HL-60 (cell line): ENCODE measurements around the gene GRIA2.
A peak's percentile ranks its signal among the peaks of the same experiment; 100 is the strongest.

Experiments
- DNase-seq, 2 experiments: peaks; one replicate each; pipeline ENCODE4 v3.0.0-alpha.2; 2010 to 2020; ENCODE audit warnings: low read depth in 1 of 2, low spot score in 1 of 2
- H3K27ac ChIP-seq: fragments of 250-450 bp; sonication (Bioruptor Pico); replicated peaks from 2 replicates; pipeline ENCODE4 v1.5.1; 2020; ENCODE audit warnings: mild to moderate bottlenecking, moderate library complexity
- H3K27me3 ChIP-seq: fragments of 250-450 bp; sonication (Bioruptor Pico); 2 replicates; pipeline ENCODE4 v1.5.1; 2021; ENCODE audit warnings: mild to moderate bottlenecking, moderate library complexity; ENCODE audit not compliant: insufficient read depth, poor library complexity, severe bottlenecking
- H3K4me3 ChIP-seq: replicated peaks from 2 replicates; pipeline ENCODE4 v1.5.1; 2011; ENCODE audit warnings: mild to moderate bottlenecking, control low read depth, low read length; ENCODE audit not compliant: insufficient read depth
- GABPA ChIP-seq: IDR thresholded peaks from 2 replicates; pipeline ENCODE4 v1.6.1; 2012; ENCODE audit warnings: low read depth
- POLR2AphosphoS5 ChIP-seq: IDR thresholded peaks from 2 replicates; pipeline ENCODE4 v1.6.1; 2012; ENCODE audit warnings: low read depth
- SPI1 ChIP-seq: IDR thresholded peaks from 2 replicates; pipeline ENCODE4 v1.6.1; 2012; ENCODE audit warnings: low read depth, mild to moderate bottlenecking, borderline replicate concordance
- TF ChIP-seq, protein P1 (sequence below): IDR thresholded peaks from one replicate; pipeline ENCODE4 v1.5.1; 2011; ENCODE audit warnings: low read length, control low read depth, inconsistent platforms; ENCODE audit not compliant: insufficient read depth
- TF ChIP-seq, protein P2 (sequence below): IDR thresholded peaks from 2 replicates; pipeline ENCODE4 v1.6.1; 2012; ENCODE audit warnings: low read depth; ENCODE audit not compliant: insufficient replicate concordance

Gene GRIA2

GRCh38 chr4:157185363-157185762 is 35.2 kb upstream of the GRIA2 start:
- Histone ChIP-seq H3K27me3 (no peaks in the 10 kb centered on the region), H3K4me3 (no peak overlapping the region), H3K27ac (no peak overlapping the region)
- TF ChIP-seq, protein P1, sequence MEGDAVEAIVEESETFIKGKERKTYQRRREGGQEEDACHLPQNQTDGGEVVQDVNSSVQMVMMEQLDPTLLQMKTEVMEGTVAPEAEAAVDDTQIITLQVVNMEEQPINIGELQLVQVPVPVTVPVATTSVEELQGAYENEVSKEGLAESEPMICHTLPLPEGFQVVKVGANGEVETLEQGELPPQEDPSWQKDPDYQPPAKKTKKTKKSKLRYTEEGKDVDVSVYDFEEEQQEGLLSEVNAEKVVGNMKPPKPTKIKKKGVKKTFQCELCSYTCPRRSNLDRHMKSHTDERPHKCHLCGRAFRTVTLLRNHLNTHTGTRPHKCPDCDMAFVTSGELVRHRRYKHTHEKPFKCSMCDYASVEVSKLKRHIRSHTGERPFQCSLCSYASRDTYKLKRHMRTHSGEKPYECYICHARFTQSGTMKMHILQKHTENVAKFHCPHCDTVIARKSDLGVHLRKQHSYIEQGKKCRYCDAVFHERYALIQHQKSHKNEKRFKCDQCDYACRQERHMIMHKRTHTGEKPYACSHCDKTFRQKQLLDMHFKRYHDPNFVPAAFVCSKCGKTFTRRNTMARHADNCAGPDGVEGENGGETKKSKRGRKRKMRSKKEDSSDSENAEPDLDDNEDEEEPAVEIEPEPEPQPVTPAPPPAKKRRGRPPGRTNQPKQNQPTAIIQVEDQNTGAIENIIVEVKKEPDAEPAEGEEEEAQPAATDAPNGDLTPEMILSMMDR, result no peak
- DNase-seq, result no peak

- DNase-seq, result no peak
- no peak for TF ChIP-seq POLR2AphosphoS5
- TF ChIP-seq SPI1, result no peak
- TF ChIP-seq, protein P2, sequence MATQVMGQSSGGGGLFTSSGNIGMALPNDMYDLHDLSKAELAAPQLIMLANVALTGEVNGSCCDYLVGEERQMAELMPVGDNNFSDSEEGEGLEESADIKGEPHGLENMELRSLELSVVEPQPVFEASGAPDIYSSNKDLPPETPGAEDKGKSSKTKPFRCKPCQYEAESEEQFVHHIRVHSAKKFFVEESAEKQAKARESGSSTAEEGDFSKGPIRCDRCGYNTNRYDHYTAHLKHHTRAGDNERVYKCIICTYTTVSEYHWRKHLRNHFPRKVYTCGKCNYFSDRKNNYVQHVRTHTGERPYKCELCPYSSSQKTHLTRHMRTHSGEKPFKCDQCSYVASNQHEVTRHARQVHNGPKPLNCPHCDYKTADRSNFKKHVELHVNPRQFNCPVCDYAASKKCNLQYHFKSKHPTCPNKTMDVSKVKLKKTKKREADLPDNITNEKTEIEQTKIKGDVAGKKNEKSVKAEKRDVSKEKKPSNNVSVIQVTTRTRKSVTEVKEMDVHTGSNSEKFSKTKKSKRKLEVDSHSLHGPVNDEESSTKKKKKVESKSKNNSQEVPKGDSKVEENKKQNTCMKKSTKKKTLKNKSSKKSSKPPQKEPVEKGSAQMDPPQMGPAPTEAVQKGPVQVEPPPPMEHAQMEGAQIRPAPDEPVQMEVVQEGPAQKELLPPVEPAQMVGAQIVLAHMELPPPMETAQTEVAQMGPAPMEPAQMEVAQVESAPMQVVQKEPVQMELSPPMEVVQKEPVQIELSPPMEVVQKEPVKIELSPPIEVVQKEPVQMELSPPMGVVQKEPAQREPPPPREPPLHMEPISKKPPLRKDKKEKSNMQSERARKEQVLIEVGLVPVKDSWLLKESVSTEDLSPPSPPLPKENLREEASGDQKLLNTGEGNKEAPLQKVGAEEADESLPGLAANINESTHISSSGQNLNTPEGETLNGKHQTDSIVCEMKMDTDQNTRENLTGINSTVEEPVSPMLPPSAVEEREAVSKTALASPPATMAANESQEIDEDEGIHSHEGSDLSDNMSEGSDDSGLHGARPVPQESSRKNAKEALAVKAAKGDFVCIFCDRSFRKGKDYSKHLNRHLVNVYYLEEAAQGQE, result no peak
- TF ChIP-seq GABPA, result no peak
- TF ChIP-seq, protein P1, result no peak
- H3K27ac ChIP-seq, result no peak overlapping the region
Measured at GRCh38 chr4:157195374-157195773, 25.2 kb upstream of the GRIA2 start.

GRCh38 chr4:157196046-157196445 is 24.5 kb upstream of the GRIA2 start:
- Histone ChIP-seq H3K27ac (no peak overlapping the region), H3K27me3 (no peaks in the 10 kb centered on the region), H3K4me3 (no peak overlapping the region)
- TF ChIP-seq, protein P2, result no peak
- TF ChIP-seq GABPA, result no peak
- TF ChIP-seq, protein P1, result no peak
- no peak for TF ChIP-seq SPI1
- TF ChIP-seq POLR2AphosphoS5, result no peak
- no peak for DNase-seq

More at GRCh38 chr4:157195374-157195773, 25.2 kb upstream of the GRIA2 start:
- Histone ChIP-seq H3K4me3 (no peak overlapping the region), H3K27me3 (no peaks in the 10 kb centered on the region)

- DNase-seq, result peak in 1 of 2 experiments; percentile 7
- Histone ChIP-seq H3K27me3 (no peaks in the 10 kb centered on the region), H3K4me3 (no peak overlapping the region), H3K27ac (no peak overlapping the region)
- TF ChIP-seq, protein P2, result no peak
- TF ChIP-seq, protein P1, result no peak
- TF ChIP-seq GABPA (no peak), SPI1 (no peak), POLR2AphosphoS5 (no peak)
Measured at GRCh38 chr4:157204634-157205244, 15.8 kb upstream of the GRIA2 start.
